HG02943 (cell line): ENCODE measurements around the gene JAML.

Experiments used
- ATAC-seq: cut with Tn5 transposase; IDR thresholded peaks from one replicate; pipeline ENCODE4 v1.9.1; 2021; ENCODE audit warnings: mild to moderate bottlenecking, low read depth, moderate library complexity; ENCODE audit not compliant: unreplicated experiment

Gene JAML

GRCh38 chr11:118170231-118170630, 54.6 kb downstream of the JAML start:
- no peak for ATAC-seq

- no peak for ATAC-seq
Measured at GRCh38 chr11:118169300-118170140, 55.3 kb downstream of the JAML start.

GRCh38 chr11:118168751-118169150, 56.1 kb downstream of the JAML start:
- no peak for ATAC-seq

- no peak for ATAC-seq
Measured at GRCh38 chr11:118168316-118168715, 56.5 kb downstream of the JAML start.

- no peak for ATAC-seq
Measured at GRCh38 chr11:118167906-118168305, 56.9 kb downstream of the JAML start.

GRCh38 chr11:118167253-118167652, 57.6 kb downstream of the JAML start:
- no peak for ATAC-seq

GRCh38 chr11:118166641-118167040, 58.2 kb downstream of the JAML start:
- ATAC-seq = no peak

GRCh38 chr11:118164885-118165284, 59.9 kb downstream of the JAML start:
- ATAC-seq = no peak

- ATAC-seq = no peak
Measured at GRCh38 chr11:118163494-118163893, 61.3 kb downstream of the JAML start.

GRCh38 chr11:118162846-118163245, 62.0 kb downstream of the JAML start:
- no peak for ATAC-seq

GRCh38 chr11:118161786-118162185, 63.0 kb downstream of the JAML start:
- ATAC-seq = no peak

GRCh38 chr11:118157186-118157895, 67.5 kb downstream of the JAML start:
- no peak for ATAC-seq

GRCh38 chr11:118156531-118157185, 68.2 kb downstream of the JAML start:
- no peak for ATAC-seq

GRCh38 chr11:118155776-118156530, 68.9 kb downstream of the JAML start:
- ATAC-seq = no peak

GRCh38 chr11:118154641-118155040, 70.2 kb downstream of the JAML start:
- no peak for ATAC-seq

GRCh38 chr11:118153976-118154375, 70.8 kb downstream of the JAML start:
- ATAC-seq = no peak

- no peak for ATAC-seq
Measured at GRCh38 chr11:118153516-118153915, 71.3 kb downstream of the JAML start.

- no peak for ATAC-seq
Measured at GRCh38 chr11:118152552-118153471, 72.0 kb downstream of the JAML start, which contains the start of gene SCN4B. Gene SCN4B, minus strand, starts transcription at chr11:118152823. Its CDS starts 150 bp downstream, at chr11:118152673.

- ATAC-seq = no peak
Measured at GRCh38 chr11:118152020-118152551, 72.7 kb downstream of the JAML start.
